ENCODE data around the gene C2orf69. TPM values are rescaled to one million over a fixed set of nuclear protein-coding genes. Genes with fewer than 3 reads are reported as not detected.

Gene C2orf69
- total and polyA plus RNA-seq, 2 of the 8 experiments (the other 6 are each of a cell fraction or from before 2014, with no cell fraction given), result 3.9 to 32.0 TPM

GRCh38 chr2:199916980-199917379 lies 5.9 kb downstream of the C2orf69 start (continued):
- TF ChIP-seq, protein P1, sequence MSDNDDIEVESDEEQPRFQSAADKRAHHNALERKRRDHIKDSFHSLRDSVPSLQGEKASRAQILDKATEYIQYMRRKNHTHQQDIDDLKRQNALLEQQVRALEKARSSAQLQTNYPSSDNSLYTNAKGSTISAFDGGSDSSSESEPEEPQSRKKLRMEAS (IDR thresholded peaks at IDR 0.05), result no peak
- TF ChIP-seq ZNF274 (IDR thresholded peaks at IDR 0.05; ENCODE audit: borderline replicate concordance, extremely low read depth, low read length) (no peak), KDM5A (IDR thresholded peaks at IDR 0.05; ENCODE audit: low read length) (no peak), POLR2AphosphoS5 (IDR thresholded peaks at IDR 0.05; ENCODE audit: low read depth, low read length) (no peak), EZH2 (IDR thresholded peaks at IDR 0.05; ENCODE audit: low read depth, low read length, severe bottlenecking) (no peak)

Data from H1 (cell line).